ENCODE data around the gene MBNL2. TPM values are rescaled to one million over a fixed set of nuclear protein-coding genes. Genes with fewer than 3 reads are reported as not detected.

MBNL2 gene
- total RNA-seq, 1 donor from 2014 or later, result 43.7 TPM

GRCh38 chr13:97392020-97392419 lies 169.9 kb downstream of the MBNL2 start:
- no peak for DNase-seq (ENCODE audit: extremely low spot score, unreplicated experiment)
- Mint-ChIP-seq H3K27me3 (no peaks in the 10 kb centered on the region), H3K4me1 (ENCODE audit: unreplicated experiment) (peaks cover 11% of the 10 kb centered on the region), H3K9me3 (no peaks in the 10 kb centered on the region), H3K4me3 (no peak overlapping the region), H3K27ac (no peak overlapping the region), H3K36me3 (peaks cover 21% of the 10 kb centered on the region)
- no peak for TF ChIP-seq CTCF (conservative IDR thresholded peaks at IDR 0.05)

- Mint-ChIP-seq H3K27me3 (no peaks in the 10 kb centered on the region), H3K4me1 (ENCODE audit: unreplicated experiment) (peaks cover 8% of the 10 kb centered on the region), H3K9me3 (no peaks in the 10 kb centered on the region), H3K27ac (no peak overlapping the region), H3K4me3 (no peak overlapping the region), H3K36me3 (peaks cover 11% of the 10 kb centered on the region)
- no peak for TF ChIP-seq CTCF (conservative IDR thresholded peaks at IDR 0.05)
- no peak for DNase-seq (ENCODE audit: extremely low spot score, unreplicated experiment)
Measured at GRCh38 chr13:97394542-97394941, 172.4 kb downstream of the MBNL2 start.

- Mint-ChIP-seq H3K27ac (no peak overlapping the region), H3K36me3 (peaks cover 11% of the 10 kb centered on the region), H3K9me3 (no peaks in the 10 kb centered on the region), H3K4me3 (no peak overlapping the region), H3K27me3 (no peaks in the 10 kb centered on the region), H3K4me1 (ENCODE audit: unreplicated experiment) (peaks cover 8% of the 10 kb centered on the region)
- no peak for TF ChIP-seq CTCF (conservative IDR thresholded peaks at IDR 0.05)
- DNase-seq (ENCODE audit: extremely low spot score, unreplicated experiment), result no peak
Measured at GRCh38 chr13:97395447-97396136, 173.5 kb downstream of the MBNL2 start.

GRCh38 chr13:97397267-97397666 lies 175.1 kb downstream of the MBNL2 start:
- H3K27ac Mint-ChIP-seq, result no peak overlapping the region
- no peak overlapping the region for H3K4me3 Mint-ChIP-seq
- DNase-seq (ENCODE audit: extremely low spot score, unreplicated experiment), result no peak
- H3K4me1 Mint-ChIP-seq (ENCODE audit: unreplicated experiment), result no peaks in the 10 kb centered on the region
- H3K36me3 Mint-ChIP-seq, result peaks cover 4% of the 10 kb centered on the region
- peaks cover 5% of the 10 kb centered on the region for H3K9me3 Mint-ChIP-seq
- TF ChIP-seq CTCF (conservative IDR thresholded peaks at IDR 0.05), result no peak
- no peaks in the 10 kb centered on the region for H3K27me3 Mint-ChIP-seq

GRCh38 chr13:97401421-97401820 lies 179.3 kb downstream of the MBNL2 start:
- Mint-ChIP-seq H3K4me1 (ENCODE audit: unreplicated experiment) (no peaks in the 10 kb centered on the region), H3K36me3 (no peaks in the 10 kb centered on the region), H3K4me3 (no peak overlapping the region), H3K9me3 (peaks cover 5% of the 10 kb centered on the region), H3K27ac (no peak overlapping the region), H3K27me3 (no peaks in the 10 kb centered on the region)
- DNase-seq (ENCODE audit: extremely low spot score, unreplicated experiment), result no peak
- TF ChIP-seq CTCF (conservative IDR thresholded peaks at IDR 0.05), result no peak
